ENCODE results near the gene DNAJB1. TPM values are rescaled to one million over a fixed set of nuclear protein-coding genes. Genes with fewer than 3 reads are reported as not detected.

The DNAJB1 gene
- total and polyA plus RNA-seq, 2 of the 13 experiments (the other 11 are each of a cell fraction or from before 2014, with no cell fraction given): 87.5 to 97.3 TPM

GRCh38 chr19:14519860-14520407 is 1.7 kb upstream of the DNAJB1 start (continued):
- 0 out of 2 replicates have a peak, but pooled peaks have one; percentile 49 for TF ChIP-seq AHR (CRISPR knock-in tag; IDR thresholded peaks at IDR 0.05)
- TF ChIP-seq POLR2AphosphoS5 (IDR thresholded peaks at IDR 0.05; ENCODE audit: low read depth, low read length): peak; percentile 28; the same call in 1 of the 2 replicates
- no peak for TF ChIP-seq LBX2 (CRISPR knock-in tag; IDR thresholded peaks at IDR 0.05; ENCODE audit: borderline replicate concordance)
- TF ChIP-seq RBM39 (IDR thresholded peaks at IDR 0.05; ENCODE audit: low read depth, low read length, poor library complexity, severe bottlenecking): no peak
- 0 out of 2 replicates have a peak, but pooled peaks have one; percentile 40 for TF ChIP-seq NFATC3 (CRISPR knock-in tag; IDR thresholded peaks at IDR 0.05)
- no peak for TF ChIP-seq REL (CRISPR knock-in tag; conservative IDR thresholded peaks at IDR 0.05)
- TF ChIP-seq MTERF4 (CRISPR knock-in tag; IDR thresholded peaks at IDR 0.05): no peak
- no peak for TF ChIP-seq ZNF234 (CRISPR knock-in tag; conservative IDR thresholded peaks at IDR 0.05)
- TF ChIP-seq CEBPZ (IDR thresholded peaks at IDR 0.05; ENCODE audit: low read length): no peak
- TF ChIP-seq ZNF510 (CRISPR knock-in tag; IDR thresholded peaks at IDR 0.05; ENCODE audit: low read depth): no peak
- no peak for TF ChIP-seq TRIM22 (IDR thresholded peaks at IDR 0.05)
- 0 out of 2 replicates have a peak, but pooled peaks have one; percentile 52 for TF ChIP-seq FOXO1 (CRISPR knock-in tag; IDR thresholded peaks at IDR 0.05)
- peak; percentile 66; the same call in 1 of the 2 replicates for TF ChIP-seq FOXK1 (CRISPR knock-in tag; IDR thresholded peaks at IDR 0.05; ENCODE audit: borderline replicate concordance, low read depth)
- TF ChIP-seq ZNF264 (CRISPR knock-in tag; IDR thresholded peaks at IDR 0.05): peak; percentile 15; the same call in 1 of the 2 replicates
- TF ChIP-seq TARDBP (CRISPR knock-in tag; IDR thresholded peaks at IDR 0.05): peak; percentile 53; the same call in 1 of the 2 replicates
- TF ChIP-seq HIC2 (CRISPR knock-in tag; IDR thresholded peaks at IDR 0.05; ENCODE audit: low read depth): peak; percentile 96
- no peak for TF ChIP-seq NFYB (CRISPR knock-in tag; IDR thresholded peaks at IDR 0.05)
- no peak for TF ChIP-seq ZNF547 (CRISPR knock-in tag; IDR thresholded peaks at IDR 0.05)
- TF ChIP-seq IRF9 (CRISPR knock-in tag; IDR thresholded peaks at IDR 0.05; ENCODE audit: borderline replicate concordance): 0 out of 2 replicates have a peak, but pooled peaks have one; percentile 55
